HG02798 (cell line): ENCODE data around the gene LIMK2.

ENCODE experiments used
- ATAC-seq: cut with Tn5 transposase; IDR thresholded peaks from one replicate; pipeline ENCODE4 v1.9.1; 2021; ENCODE audit warnings: mild to moderate bottlenecking; ENCODE audit not compliant: unreplicated experiment, poor library complexity

Gene LIMK2

DNA sequence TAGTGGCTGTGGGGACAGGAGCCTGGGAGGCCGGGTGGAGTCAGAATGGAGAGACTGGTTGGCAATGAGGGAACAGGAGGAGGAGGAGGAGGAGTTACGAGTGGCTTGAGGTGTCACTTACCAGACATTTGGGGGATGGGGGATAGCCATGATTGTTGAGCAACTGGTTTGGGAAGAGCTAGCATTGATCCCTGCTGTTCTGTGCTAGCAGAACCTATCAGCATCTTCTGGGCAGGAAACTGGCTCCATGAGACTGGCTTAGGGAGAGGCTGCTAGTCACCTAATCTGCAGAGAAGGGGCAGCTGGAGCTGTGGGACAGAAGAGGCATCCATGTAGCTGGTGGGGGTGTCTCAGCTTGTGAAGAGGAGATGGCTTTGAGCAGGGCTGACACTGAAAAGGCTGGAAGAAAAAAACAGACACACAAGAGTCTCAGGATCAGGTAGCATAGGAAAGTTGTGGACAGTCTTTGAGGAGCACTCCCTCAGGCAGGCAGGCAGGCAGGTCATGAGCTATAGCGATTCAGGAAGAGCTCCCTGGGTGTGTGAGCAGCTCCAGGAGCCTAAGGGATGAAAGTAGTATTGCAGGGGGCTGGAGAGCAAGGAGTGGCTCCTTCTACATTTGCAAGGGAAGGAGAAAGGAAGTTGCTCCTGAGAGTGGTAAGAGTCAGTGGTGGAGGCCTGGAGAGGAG is 57.9 kb downstream of the LIMK2 start:
- no peak for ATAC-seq

DNA sequence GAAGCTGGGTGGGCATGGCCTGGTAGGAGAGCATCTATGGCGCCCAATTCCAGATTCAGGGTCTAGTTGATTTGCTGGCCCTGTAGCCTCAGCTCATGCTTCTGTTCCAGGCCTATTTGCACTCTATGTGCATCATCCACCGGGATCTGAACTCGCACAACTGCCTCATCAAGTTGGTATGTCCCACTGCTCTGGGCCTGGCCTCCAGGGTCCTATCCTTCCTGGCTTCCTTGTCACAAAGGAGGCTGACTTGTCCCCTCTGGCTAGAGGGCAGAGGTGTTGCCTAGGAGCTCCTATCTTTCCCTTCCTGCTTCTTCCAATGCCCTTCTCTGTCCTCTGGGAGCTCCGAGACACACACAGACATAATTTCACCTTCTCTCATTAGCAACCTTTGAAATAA is 58.9 kb downstream of the LIMK2 start:
- no peak for ATAC-seq

- no peak for ATAC-seq
Measured at GRCh38 chr22:31271485-31271884, 59.4 kb downstream of the LIMK2 start.

DNA sequence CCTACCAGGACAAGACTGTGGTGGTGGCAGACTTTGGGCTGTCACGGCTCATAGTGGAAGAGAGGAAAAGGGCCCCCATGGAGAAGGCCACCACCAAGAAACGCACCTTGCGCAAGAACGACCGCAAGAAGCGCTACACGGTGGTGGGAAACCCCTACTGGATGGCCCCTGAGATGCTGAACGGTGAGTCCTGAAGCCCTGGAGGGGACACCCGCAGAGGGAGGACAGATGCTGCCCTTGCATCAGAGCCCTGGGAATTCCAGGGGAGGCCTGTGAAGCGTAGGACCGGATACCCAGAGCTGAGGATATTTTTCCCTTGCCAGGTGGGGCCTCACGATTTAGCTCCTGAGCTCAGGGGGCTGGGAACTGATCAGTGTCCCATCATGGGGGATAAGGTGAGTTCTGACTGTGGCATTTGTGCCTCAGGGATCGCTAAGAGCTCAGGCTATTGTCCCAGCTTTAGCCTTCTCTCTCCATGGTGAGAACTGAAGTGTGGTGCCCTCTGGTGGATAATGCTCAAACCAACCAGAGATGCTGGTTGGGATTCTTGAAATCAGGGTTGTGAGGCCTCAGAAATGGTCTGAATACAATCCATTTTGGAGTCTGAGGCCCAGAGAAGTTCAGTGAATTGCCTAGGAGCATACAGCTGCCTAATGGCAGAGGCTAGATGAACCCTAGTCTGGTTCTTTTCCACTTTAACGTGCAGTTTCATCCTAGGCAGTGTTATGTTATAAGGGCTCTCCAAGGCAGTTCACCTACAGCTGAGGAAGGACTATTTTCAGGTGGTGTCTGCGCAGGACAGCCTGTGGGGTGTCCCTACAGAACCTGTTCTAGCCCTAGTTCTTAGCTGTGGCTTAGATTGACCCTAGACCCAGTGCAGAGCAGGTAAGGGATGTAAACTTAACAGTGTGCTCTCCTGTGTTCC is 60.7 kb downstream of the LIMK2 start:
- ATAC-seq = no peak

GRCh38 chr22:31274017-31274416 is 61.9 kb downstream of the LIMK2 start:
- no peak for ATAC-seq

DNA sequence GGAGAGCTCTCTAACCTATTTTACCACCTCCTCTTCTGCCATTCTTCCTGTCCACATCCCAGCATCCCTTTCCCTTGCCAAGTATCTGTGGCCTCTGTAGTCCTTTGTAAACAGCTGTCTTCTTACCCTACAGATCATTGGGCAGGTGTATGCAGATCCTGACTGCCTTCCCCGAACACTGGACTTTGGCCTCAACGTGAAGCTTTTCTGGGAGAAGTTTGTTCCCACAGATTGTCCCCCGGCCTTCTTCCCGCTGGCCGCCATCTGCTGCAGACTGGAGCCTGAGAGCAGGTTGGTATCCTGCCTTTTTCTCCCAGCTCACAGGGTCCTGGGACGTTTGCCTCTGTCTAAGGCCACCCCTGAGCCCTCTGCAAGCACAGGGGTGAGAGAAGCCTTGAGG is 62.9 kb downstream of the LIMK2 start:
- no peak for ATAC-seq

GRCh38 chr22:31275576-31275975 is 63.5 kb downstream of the LIMK2 start:
- ATAC-seq = no peak

GRCh38 chr22:31276426-31277167 is 64.5 kb downstream of the LIMK2 start:
- ATAC-seq = no peak

- no peak for ATAC-seq
Measured at GRCh38 chr22:31277741-31278140, 65.6 kb downstream of the LIMK2 start.

DNA sequence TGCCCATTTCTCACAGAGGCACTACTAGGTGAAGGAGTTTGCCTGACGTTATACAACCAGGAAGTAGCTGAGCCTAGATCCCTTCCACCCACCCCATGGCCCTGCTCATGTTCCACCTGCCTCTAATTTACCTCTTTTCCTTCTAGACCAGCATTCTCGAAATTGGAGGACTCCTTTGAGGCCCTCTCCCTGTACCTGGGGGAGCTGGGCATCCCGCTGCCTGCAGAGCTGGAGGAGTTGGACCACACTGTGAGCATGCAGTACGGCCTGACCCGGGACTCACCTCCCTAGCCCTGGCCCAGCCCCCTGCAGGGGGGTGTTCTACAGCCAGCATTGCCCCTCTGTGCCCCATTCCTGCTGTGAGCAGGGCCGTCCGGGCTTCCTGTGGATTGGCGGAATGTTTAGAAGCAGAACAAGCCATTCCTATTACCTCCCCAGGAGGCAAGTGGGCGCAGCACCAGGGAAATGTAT is 66.1 kb downstream of the LIMK2 start:
- ATAC-seq = no peak

- no peak for ATAC-seq
Measured at GRCh38 chr22:31278626-31279326, 66.7 kb downstream of the LIMK2 start.

GRCh38 chr22:31279327-31279669 is 67.2 kb downstream of the LIMK2 start:
- no peak for ATAC-seq

DNA sequence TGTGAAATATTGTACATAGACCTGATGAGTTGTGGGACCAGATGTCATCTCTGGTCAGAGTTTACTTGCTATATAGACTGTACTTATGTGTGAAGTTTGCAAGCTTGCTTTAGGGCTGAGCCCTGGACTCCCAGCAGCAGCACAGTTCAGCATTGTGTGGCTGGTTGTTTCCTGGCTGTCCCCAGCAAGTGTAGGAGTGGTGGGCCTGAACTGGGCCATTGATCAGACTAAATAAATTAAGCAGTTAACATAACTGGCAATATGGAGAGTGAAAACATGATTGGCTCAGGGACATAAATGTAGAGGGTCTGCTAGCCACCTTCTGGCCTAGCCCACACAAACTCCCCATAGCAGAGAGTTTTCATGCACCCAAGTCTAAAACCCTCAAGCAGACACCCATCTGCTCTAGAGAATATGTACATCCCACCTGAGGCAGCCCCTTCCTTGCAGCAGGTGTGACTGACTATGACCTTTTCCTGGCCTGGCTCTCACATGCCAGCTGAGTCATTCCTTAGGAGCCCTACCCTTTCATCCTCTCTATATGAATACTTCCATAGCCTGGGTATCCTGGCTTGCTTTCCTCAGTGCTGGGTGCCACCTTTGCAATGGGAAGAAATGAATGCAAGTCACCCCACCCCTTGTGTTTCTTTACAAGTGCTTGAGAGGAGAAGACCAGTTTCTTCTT is 67.9 kb downstream of the LIMK2 start:
- ATAC-seq = no peak

DNA sequence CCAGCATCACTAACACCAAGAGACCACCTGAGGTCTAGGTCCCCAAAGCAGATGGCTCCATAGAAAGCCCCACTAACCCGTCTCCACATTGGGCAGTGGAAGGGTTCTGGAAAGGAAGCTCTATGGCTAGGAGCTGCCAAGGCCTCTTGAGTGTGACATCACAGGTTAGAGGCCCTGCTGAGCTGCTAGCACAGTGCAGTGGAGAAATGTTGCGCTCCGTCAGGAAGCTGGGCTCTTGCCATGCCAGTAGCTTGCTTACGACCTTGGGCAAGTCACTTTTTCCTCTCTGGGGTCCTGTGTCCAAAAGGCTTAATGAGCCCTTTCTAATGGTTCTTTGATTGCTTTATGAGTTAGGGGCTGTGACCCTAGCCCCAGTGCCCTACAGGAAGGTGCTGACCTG is 69.6 kb downstream of the LIMK2 start:
- ATAC-seq = no peak

DNA sequence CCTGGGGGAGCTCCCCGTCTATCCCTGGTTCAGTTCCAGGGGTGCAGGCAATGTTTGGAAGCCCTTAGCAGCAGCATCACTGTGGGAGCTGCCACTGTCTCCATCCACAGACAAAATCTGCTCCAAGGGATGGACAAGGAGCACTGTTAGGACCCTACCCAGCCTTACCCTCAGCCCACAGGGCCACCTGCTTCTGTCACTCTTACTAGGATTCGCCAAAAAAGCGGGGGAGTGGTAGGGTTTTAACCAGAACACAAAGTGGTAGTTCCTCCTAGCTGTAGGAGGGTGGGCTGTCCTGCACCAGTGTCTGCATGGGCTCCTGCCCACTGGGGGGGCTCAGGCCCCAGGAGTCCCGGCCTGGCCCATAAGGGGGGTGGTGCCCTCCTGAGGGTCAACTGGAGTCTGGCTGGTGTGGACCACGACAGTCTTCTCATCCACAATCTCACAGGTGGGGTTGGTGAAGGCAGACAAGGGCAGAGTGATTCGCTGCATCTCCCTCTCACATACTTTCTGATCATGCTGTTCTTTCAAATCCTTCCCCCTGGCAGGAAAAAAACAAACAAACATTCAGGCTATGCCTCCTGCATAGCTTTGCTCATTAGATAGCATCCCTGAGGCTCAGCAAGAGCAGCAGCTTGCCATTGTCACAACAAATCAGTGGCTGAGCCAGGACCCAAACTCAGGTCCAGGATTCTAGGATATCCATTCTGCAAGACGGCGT is 70.8 kb downstream of the LIMK2 start:
- ATAC-seq = no peak

DNA sequence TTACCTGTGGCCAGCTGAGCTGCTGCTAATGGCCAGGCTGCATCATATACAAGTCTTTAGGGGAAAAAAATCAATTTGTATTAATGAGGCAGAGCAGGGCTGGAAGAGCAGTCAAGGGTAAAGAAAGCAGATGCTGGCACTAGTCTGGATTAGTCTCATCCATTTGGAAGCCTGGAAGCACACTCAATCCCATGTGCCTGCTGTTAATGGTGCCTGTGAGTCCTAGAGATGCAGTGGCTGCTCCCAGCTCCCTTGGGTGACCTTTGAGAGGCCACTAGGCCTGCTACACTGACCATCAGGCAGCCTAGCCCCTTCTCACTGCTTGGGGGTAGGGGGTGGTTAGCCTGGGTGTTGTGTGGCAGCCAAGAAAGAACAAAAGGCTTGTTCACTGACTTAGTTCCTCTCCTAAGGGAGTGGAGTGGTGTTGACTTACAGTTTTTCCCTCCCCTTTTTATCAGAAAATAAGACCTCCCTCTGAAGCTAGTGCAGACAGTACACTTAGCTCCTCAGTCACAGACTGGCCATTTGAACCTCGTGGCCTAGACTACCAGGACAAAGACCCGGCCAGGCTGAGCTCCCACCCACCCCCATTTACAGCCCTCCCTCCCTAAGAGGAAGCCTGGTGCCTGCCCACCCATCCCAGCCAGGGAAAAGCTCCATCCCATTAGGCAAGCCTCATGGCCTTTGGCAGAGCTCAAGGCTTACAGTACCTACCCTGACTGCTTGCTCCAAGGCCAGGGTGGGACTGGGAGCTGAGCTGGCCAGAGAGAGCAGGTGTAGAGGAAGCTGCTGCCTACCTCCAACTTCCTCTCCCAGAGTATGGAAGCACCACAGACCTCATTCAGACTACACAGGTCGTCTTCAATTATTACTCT is 72.4 kb downstream of the LIMK2 start:
- no peak for ATAC-seq

DNA sequence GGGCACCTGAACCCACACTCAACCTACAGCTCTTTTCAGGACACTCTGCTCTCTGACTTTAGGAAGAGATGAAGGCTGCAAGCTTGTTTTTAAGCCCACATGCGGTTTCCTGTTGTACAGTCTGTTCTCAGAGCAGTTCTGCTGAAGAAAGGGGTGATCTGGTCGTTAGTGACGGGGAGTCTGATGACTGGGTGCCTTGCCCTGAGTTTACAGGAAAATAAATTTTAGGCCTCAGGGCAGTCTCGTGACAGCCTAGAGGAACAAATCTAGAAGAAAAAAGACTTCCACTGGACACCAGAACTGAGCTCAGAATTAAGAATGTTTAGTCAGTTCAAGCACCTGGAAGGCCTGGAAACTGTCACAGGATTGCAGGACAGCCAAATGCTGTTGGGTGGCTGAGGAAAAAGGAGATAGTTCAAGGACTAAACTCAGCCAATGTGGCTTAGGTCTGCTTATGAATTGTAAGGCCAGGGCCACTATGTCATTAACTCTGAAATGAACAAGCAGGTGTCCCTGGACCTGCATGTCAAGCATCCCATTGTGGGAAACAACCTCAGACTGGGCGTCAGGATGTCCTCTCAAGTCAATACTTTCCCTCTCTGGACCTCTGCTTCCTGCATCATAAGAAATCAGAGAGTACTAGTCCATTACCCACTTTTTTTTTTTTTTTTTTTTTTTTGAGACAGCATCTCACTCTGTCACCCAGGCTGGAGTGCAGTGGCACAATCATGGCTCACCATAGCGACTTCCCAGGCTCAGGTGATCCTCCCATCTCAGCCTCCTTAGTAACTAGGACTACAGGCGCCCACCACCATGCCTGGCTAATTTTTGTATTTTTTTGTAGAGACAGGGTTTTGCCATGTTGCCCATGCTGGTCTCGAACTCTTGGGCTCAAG is 74.5 kb downstream of the LIMK2 start:
- no peak for ATAC-seq
